GM12872 (cell line): ENCODE measurements around the gene RAB9B.

ENCODE experiments used
- CTCF ChIP-seq: IDR thresholded peaks from 3 replicates; pipeline ENCODE4 v1.5.1; 2011; ENCODE audit warnings: low read depth, mild to moderate bottlenecking, low read length, moderate library complexity; ENCODE audit not compliant: insufficient read depth

The RAB9B gene

GRCh38 chrX:103805860-103806259 is 26.2 kb downstream of the RAB9B start:
- no peak for TF ChIP-seq CTCF

GRCh38 chrX:103800318-103800717 is 31.7 kb downstream of the RAB9B start:
- TF ChIP-seq CTCF, result no peak

GRCh38 chrX:103797691-103798090 is 34.4 kb downstream of the RAB9B start:
- no peak for TF ChIP-seq CTCF

GRCh38 chrX:103794119-103794518 is 37.9 kb downstream of the RAB9B start:
- TF ChIP-seq CTCF, result no peak

GRCh38 chrX:103793545-103793940 is 38.5 kb downstream of the RAB9B start:
- no peak for TF ChIP-seq CTCF

GRCh38 chrX:103792916-103793544 is 39.0 kb downstream of the RAB9B start:
- TF ChIP-seq CTCF, result no peak

- no peak for TF ChIP-seq CTCF
These were observed 40.1 kb downstream of the RAB9B start for GRCh38 chrX:103791826-103792485.
